HS-5 (cell line): ENCODE results near the gene PEAK1.
A peak's percentile ranks its signal among the peaks of the same experiment; 100 is the strongest.

Experiments used
- DNase-seq: peaks from one replicate; pipeline ENCODE4 v3.0.0-alpha.2; 2012; ENCODE audit warnings: low read depth

Gene PEAK1

DNA sequence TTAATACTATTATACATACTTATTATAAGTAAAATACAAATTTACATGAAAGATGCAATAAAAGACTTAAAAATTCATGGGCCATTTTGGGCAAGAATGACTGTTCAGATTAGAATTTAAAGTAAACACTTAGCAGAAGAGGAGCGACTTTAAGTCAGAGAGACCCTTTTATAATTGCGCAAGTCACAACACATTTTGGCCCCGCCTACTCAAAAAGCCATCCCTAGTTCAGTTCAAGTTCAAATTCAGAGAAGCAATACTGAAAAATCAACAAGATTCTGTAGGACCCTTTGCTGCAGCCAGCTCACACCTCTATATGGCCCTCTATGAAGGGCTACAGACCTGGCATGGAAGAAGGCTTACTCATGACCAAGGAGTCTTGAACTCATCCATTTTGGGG, 64.6 kb downstream of the PEAK1 start:
- DNase-seq: no peak

DNA sequence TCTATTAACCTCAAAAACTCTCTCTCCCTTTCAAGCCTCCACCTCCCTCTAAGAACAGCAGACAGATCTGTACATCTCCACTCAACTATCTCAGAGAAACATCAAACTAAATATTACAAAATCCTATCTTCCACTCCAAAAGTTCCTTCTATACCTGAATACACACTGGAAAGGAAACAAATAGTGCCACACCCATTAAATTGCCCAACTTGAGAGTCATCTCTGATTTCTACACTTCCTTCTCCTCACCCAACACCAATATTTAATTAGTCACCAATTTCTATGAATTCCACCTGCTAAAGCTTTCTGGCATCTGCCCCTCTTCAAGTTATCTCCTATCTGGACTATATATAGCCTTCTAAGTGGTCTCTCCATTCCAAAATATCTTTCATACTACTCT, 65.8 kb downstream of the PEAK1 start:
- DNase-seq: peak; percentile 5

DNA sequence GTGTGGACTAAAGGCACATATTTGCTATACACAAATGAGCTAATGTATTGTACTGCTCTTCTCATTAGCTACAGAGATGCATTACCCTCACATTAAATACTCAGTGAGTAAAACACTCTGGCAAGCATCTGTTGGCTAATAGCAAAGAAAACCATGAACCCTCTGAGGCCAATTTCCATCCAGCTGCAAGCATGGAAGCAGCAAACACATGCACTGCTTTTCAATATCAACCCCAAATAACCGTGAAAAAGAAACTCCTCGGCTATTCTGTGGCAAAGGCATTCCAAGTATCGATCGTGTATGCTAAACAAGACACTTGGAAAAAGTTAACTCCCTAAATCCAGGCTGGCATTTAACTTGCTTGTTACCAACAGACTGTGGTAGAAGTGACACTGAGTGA, 67.0 kb downstream of the PEAK1 start:
- DNase-seq: no peak

DNA sequence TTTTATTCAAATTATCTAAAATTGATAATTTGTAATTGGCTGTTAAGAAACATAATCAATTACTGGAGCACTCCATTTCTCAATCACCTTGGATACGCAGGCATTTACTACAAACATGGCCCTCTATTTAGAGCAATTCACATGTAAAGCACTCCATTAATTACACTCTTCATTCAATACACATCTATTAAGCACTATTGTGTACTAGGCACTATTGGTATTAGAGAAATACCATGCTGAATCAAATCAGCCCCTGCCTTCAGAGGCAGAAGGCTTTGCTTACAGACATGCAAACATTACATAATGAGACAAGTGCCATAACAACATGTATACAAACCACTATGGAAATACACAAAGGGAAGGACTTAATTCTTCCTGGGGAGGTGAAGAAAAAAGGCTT, 69.1 kb downstream of the PEAK1 start:
- no peak for DNase-seq

DNA sequence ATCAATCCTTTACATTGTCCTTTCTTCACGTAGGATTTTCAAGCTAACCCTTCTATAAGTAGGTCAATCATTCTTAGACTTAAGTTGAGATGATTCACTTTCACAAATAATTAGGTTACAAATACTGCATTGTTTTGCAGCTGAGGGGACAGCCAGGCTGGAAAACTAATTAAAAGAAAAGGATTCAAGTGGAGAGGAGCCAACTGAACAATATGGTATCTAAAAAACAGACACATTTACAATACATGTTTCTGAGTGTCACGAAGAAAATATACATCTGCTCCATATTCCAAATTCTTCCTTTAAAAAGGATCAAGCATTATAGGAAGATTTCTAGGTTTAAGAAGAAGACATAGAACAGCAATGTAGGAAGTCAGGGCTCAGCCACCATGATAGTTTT, 70.2 kb downstream of the PEAK1 start:
- DNase-seq: no peak

DNA sequence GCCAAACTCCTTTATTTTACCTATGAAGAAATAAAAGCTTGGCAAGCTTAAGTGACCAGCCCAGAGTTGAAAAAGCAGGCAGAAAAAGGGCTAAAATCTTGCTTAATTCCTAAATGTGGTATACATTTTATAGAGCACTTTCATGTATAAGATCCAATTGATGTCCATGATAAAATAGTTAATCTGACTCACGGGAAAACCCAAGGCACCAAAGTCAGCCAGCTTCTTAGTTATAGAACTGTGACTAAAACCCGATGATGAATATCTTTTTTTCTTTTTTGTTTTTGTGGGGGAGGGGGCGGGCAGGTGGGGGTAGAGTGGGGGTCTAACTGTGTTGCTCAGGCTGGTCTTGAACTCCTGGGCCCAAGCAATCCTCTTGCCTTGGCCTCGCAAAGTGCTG, 71.4 kb downstream of the PEAK1 start:
- no peak for DNase-seq

DNA sequence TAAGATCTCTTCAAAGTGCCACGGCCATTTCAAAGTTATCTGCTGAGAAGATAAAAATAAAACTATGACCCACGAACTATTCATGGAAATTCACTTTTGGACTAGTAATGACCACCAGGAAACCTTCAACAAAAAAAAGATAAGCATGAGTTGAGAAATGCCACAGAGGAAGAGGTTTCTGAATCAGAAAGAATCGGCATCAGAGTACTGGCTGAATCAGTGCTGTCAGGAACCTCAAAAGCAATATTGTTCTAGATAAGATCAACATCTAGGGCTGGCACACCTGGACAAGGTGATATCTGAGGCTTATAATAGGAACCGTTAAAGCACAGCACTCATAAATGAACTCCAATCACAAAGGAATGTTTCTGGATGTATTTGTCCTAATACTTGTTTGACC, 72.7 kb downstream of the PEAK1 start:
- no peak for DNase-seq

DNA sequence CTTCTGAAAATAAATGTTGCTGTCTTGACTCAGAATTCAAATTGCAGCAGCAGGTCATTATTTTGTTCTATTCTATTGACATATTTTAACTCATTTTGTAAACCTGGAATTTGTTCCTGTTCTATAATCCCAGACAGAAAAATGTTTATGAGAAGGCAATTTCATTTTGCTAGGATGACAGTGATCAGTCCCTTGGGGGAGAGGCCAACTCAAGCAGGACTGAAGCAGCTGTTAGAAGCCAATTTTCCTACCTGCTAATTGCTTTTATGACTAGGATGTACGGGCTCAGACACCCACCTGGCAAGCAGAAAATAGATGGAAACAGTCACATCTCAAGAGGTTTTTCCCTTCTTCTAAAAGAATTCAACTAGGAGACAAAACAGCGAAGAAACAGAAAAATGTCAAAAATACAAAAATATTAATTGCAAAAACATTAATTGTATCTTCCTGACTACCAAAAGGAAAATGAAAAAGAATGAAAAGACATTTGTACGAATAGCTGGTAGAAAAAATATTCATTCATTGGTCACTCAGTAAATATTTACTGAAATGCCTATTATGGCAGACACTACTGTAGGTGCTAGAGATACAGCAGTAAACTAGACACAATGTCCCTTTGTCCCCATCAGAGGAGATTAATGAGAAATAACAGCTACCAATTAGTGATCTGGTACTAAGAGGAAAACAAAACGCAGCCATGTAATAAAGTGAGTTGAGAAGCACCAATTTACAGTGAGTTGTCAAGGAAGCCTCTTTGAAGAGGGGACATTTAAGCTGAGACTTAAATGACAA, 73.5 kb downstream of the PEAK1 start:
- no peak for DNase-seq

DNA sequence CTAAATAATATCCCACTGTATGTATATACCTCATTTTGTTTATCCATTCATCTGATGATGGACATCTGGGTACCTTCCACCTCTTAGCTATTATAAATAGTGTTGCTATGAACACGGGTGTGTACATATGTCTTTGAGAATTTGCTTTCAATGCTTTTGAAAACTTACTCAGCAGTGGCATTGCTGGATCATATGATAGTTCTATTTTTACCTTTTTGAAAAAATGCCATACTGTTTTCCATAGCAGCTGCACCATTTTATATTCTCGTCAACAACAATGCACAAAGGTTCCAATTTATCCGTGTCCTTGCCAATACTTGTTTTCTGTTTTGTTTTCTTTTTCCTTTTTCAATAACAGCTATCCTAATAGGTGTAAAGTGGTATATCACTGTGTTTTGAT, 77.1 kb downstream of the PEAK1 start:
- DNase-seq: no peak

DNA sequence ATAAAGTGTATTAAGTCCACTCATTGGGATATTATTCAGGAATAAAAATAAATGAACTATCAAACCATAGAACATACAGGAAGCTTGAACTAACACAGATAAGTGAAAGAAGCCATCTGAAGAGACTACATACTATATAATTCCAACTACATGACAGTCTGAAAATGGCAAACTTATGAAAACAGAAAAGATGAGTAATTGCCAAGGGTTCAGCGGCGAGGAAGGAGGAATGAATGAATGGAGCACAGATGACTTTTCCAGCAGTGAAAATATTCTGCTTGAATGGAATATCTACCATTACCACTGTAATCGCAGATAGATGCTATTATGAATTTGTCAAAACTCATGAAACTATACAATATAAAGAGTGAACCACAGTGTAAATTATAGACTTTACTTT, 79.7 kb downstream of the PEAK1 start:
- no peak for DNase-seq

DNA sequence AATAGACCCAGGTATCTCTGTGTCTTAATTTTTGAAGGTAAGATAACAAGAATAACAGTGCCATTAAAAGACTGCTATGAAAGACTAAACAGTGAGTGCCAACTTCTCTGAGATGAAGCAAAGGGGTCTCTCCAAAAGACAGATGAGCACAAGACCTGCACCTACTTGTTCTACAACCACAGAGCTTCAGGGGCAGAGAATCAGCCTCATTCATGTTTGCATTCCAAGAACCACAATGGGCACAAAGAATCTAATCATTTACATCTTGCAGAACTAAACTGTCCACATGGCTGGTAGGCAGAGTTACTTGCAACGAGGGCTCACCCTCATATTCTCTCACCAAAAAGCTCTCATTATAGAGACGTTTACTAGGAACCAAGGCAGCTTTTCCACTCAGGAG, 83.9 kb downstream of the PEAK1 start:
- DNase-seq: no peak

DNA sequence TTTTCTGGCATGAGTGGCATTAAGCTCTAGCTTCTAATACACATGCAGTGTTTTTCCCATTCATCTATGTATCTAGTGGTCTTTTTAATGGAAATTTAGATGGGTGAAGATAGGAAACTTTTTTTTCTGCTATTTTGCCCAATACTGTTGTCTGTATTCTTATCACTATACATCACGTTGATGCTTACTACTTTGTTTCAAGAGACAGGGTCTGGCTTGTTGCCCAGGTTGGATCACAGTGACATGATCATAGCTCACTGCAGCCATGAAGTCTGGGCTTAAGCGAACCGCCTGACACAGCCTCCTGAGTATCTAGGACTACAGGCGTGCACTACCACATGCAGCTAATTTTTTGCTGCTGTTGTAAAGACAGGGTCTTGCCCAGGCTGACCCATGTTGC, 84.6 kb downstream of the PEAK1 start:
- no peak for DNase-seq

DNA sequence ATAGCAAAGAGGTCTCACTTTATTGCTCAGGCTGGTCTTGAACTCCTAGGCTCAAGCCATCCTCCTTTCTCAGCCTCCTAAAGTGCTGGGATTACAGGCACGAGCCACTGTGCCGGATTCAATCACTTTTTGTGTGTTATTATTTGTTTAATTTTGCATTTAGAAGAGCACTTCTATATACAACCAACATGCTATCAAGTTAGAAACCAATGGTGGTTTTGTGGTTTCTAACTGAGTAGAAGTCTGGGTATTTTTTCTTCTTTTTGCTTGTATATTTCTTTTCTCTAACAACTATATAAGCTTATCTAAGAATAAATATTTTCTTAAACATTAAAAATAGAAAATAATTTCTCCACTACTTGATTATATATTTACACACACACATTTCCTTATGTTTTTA, 86.7 kb downstream of the PEAK1 start:
- DNase-seq: no peak

DNA sequence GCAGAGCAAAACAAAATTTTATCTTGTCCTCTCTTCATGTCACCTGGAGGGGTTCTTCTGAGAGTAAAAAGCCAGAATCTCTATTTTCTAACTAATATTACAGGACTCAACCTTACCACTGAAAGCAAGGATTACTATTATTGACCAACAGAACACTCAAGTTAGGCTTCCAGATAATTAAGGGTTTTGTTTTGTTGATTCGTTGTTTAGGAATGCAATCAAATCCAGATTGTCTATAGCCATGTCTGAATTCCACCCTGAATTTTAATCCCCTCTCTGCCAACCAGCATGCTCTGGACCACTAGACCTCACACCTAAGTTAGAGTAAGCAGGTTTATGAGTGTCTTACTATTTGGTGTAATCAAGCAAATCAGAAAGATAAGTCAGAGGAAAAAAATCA, 90.7 kb downstream of the PEAK1 start:
- no peak for DNase-seq

DNA sequence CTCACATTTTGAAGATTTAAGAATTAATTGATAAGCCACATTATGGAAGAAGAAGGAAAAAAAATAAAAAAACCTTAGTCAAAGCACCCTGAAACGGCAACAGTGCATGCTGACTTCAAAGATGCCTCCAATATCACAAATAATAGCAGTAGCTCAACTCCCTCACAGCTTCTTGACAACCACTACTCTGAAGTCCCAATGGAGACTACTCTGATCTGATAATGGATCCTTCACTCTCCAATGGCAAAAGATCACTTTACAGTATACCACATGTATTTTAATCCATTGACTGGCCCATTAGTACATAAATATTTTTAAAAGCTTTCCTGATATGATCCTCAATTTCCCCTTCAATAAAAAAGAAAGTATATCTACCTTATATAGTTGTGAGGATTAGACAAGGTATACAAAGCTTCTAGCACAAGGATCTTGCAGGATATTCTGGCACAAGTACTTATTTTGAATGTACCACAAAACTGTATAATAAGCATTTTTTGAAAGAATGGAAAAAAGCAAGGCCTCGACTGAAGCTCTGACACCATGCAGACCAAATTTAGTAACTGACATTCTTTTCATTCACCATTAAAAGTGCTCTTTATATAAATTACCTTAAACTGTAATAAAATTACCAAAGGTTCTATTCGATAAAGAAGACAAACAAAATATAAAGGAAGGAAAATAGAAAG, 91.9 kb downstream of the PEAK1 start:
- DNase-seq: no peak

DNA sequence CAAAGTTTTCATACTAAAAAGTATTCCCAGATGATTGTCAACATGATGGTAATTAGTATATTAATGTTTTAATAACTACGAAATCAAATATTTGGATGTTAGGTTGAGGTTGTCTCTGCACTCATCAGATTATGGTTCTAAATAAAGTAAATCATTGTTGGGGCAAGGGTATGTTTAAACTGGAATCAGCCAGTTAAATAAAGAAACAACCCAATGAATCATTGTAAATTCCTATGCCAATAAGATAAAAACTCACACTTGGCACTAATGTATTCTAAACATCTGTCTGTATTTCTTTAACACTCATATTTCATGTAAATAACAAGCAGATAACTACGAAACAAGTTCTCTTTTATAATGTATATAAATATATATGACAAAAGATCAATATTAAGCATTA, 92.7 kb downstream of the PEAK1 start:
- DNase-seq: no peak

DNA sequence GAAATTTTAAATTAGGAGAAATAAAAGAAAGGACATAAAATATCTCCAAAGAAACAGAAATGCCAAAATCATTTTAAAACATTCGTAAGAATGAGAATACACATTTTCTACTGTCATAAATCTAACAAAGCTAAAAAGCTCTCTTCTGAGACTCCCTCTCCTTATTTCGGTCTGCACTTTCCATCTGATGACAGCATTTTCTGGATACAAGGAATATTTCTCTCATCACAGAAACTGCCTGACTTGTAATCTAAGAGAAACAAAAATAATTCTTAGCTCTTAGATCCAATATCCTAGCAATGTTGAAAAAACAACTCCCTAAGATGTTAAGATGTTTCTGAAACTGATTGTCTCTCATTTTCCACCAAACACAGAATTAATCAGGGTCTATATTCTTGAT, 93.5 kb downstream of the PEAK1 start:
- DNase-seq: no peak

DNA sequence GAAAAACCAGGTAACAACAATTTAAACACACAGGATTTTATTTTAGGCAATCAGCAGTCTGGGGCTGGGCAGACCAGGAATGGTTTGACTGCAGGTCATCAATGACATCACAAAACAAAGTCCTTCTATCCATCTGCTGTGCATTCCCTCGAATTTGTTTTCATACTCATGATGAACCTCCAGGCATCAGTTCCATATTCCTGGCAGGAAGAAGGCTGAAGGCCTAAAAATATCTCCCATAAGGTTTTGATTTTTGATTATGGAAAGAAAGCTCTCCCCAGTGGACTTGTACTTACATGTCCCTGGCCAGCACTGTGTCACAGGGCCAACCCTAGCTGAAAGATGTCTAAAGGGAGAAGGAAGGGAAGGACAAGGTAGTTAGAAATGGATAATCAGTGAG, 107.4 kb downstream of the PEAK1 start:
- no peak for DNase-seq

DNA sequence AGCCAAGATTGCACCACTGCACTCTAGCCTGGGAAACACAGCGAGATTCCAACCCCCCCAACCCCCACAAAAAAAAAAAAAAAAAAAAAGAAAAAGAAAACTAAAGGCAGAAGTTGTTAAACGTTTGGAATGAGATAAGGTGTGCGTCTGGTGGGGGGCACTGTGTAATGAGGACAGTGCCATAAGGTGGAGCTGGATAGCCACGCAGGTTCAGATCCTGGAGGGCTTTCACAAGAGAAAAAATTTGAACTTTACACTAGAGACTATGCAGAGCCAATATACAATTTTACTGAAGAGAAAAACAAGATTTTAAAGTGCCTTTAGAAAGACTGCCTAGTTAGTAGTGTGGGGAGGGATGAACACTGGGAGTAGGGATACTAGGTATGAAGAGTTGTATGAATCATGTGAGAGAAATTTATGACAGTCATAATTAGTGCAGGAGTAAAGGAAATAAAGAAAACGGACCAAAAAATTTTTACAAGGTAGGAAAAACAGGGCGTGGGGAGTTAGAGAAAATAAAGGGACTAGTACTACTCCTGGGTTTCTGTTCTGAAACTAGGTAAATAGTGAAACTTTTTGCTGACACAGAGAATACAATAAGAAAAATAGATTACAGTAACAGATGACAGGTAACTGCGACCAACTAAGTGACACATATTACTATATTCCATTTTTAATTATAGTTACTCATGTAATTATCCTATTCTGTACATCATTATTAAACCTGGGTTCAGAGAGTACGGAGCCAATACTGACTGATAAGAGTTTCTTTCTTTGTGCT, 108.1 kb downstream of the PEAK1 start:
- DNase-seq: no peak

DNA sequence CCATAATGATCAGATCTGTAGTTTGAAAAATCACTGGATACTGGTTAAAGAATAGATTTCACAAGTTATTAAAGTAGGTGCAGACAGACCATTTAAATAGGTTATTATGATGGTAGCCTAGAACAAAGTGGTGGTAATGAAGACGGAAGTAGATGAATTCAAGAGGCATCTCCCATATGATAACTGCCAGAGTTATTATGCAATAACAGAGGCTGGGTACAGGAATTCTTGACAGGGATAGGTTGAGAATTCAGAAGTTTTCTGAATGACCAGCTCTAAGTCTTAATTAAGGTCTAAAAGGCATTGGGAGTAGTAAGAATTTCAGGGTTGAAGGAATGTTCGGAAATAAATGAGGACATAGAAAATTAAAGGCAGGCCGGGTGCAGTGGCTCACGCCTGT, 108.9 kb downstream of the PEAK1 start:
- no peak for DNase-seq

DNA sequence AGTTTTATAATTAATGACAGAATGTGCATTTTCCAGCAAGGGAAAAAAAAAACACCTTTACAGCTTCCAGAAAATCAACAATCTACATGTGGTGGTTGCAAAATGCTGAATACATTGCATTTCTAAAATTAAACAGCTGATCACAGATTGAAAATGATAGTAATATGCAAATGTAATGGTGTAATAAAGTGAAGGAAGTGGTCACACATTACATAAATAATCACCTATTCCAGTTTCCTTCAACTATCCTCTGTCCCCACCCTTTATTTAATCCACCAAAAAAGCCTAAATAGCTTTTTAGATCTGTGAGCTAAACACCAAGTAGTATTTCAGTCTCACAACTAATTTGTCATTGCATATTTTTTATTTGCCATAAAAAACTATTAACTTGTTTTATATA, 110.5 kb downstream of the PEAK1 start:
- DNase-seq: no peak

DNA sequence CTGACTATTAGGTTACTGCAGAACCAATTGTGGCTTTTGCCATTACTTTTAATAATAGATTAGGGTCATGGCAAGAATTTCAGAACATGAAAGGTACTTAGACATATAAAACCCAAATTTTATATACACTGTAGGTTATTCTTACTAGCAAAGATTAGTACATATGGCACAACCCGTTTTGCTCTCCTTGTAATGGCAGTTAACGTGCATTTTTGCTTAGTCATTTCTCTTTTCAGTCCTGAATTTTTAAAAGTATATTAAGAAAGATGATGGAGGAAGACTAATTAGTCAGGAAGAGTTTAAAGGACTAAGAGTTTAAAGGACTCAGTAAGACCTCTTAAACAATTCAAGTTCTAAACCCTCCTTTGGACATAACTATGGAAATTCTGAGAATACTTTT, 114.0 kb downstream of the PEAK1 start:
- DNase-seq: no peak

DNA sequence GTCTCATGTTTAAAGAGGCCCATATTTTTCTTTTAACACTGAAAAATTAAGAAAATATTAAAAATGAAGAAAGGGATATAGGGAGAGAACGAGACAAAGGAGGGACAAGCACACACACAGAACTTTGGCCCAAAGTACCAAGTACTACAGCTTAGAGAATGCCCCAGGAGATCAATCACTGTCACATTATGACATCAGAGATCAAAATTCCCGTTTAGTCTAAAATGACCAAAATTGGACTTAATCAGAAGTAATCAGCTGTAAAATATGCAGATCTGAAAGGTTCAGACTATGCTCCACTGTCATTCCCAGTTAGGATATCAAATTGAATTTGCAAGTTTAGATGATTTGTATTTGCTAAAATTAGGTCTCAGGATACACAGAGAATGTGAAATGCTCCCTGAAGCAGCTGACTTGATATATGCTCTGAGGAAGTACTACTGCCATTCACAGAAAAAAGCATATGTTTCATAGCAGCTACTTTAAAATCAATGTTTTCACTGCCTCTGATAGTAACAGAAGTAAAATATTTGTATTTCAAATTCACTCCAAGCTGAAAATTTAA, 123.0 kb downstream of the PEAK1 start:
- no peak for DNase-seq
